IMR-90 (cell line): ENCODE data around the gene NPAS2. TPM values are rescaled to one million over a fixed set of nuclear protein-coding genes. Genes with fewer than 3 reads are reported as not detected.

Experiments used
- ATAC-seq: fragments of 200-7000 bp; cut with Tn5 transposase; 2 replicates; pipeline ENCODE4 v1.9.1; 2020; ENCODE audit warnings: low read depth, mild to moderate bottlenecking, moderate library complexity
- BruUV-seq: library from RNA; stranded (reverse); fragments of 400-500 nt; replicated peaks from 2 replicates; lab custom pipeline; 2021; lab: Mats Ljungman, UMichigan
- CTCF ChIA-PET: fragments of 300-600 bp; formaldehyde crosslinking; extraction: SDS; loops from one replicate; lab custom pipeline; 2021; ENCODE audit warnings: antibody characterized with exemption; lab: Yijun Ruan, JAX
- POLR2A ChIA-PET: fragments of 300-600 bp; sonication (Branson Sonifier 250); formaldehyde crosslinking; loops from one replicate; lab custom pipeline; 2022; ENCODE audit warnings: antibody characterized with exemption; ENCODE audit not compliant: unreplicated experiment; lab: Charles Lee
- DNase-seq: peaks from one replicate; pipeline ENCODE4 v3.0.0; 2013
- H2AFZ ChIP-seq: replicated peaks from 2 replicates; pipeline ENCODE3; 2013; ENCODE audit warnings: low read length, mild to moderate bottlenecking; ENCODE audit not compliant: poor library complexity
- H2AK5ac ChIP-seq: 2 replicates; pipeline ENCODE4 v1.6.1; 2013; ENCODE audit warnings: low read depth, low read length, inconsistent platforms
- H2AK9ac ChIP-seq: replicated peaks from 2 replicates; pipeline ENCODE3; 2013; ENCODE audit warnings: mild to moderate bottlenecking, low read depth, low read length, moderate library complexity; ENCODE audit not compliant: poor library complexity
- H2BK120ac ChIP-seq: 2 replicates; pipeline ENCODE4 v1.6.1; 2013; ENCODE audit warnings: low read depth, low read length, inconsistent platforms
- H2BK15ac ChIP-seq: 3 replicates; pipeline ENCODE4 v1.6.1; 2013; ENCODE audit warnings: low read depth, low read length, inconsistent platforms
- H2BK20ac ChIP-seq: 2 replicates; pipeline ENCODE4 v1.6.1; 2013; ENCODE audit warnings: low read depth, mild to moderate bottlenecking, inconsistent platforms, low read length, moderate library complexity
- H2BK5ac ChIP-seq: 2 replicates; pipeline ENCODE4 v1.6.1; 2013; ENCODE audit warnings: mild to moderate bottlenecking, low read depth, low read length, inconsistent platforms; ENCODE audit not compliant: poor library complexity, severe bottlenecking
- H3K14ac ChIP-seq: replicated peaks from 2 replicates; pipeline ENCODE4 v1.6.1; 2013; ENCODE audit warnings: low read depth, low read length, inconsistent platforms
- H3K18ac ChIP-seq: 2 replicates; pipeline ENCODE4 v1.6.1; 2013; ENCODE audit warnings: low read depth, low read length, control low read depth
- H3K23ac ChIP-seq: 2 replicates; pipeline ENCODE4 v1.6.1; 2013; ENCODE audit warnings: low read depth, low read length, inconsistent platforms
- H3K27ac ChIP-seq: 2 replicates; pipeline ENCODE4 v1.5.1; 2013; ENCODE audit warnings: mild to moderate bottlenecking, control low read depth, low read length; ENCODE audit not compliant: insufficient read depth
- H3K27me3 ChIP-seq: 2 replicates; pipeline ENCODE4 v1.6.1; 2013; ENCODE audit warnings: low read length; ENCODE audit not compliant: control insufficient read depth, insufficient read depth
- H3K36me3 ChIP-seq: 2 replicates; pipeline ENCODE4 v1.6.1; 2013; ENCODE audit warnings: low read length, mixed read lengths; ENCODE audit not compliant: control insufficient read depth, insufficient read depth
- H3K4ac ChIP-seq: 2 replicates; pipeline ENCODE4 v1.6.1; 2013; ENCODE audit warnings: low read depth, low read length, inconsistent platforms
- H3K4me1 ChIP-seq: 2 replicates; pipeline ENCODE4 v1.6.1; 2013; ENCODE audit warnings: low read length, mixed read lengths; ENCODE audit not compliant: control insufficient read depth, insufficient read depth
- H3K4me2 ChIP-seq: 2 replicates; pipeline ENCODE4 v1.6.1; 2013; ENCODE audit warnings: low read depth, mild to moderate bottlenecking, control low read depth, low read length, moderate library complexity
- H3K4me3 ChIP-seq: 2 replicates; pipeline ENCODE4 v1.5.1; 2013; ENCODE audit warnings: low read depth, mild to moderate bottlenecking, control low read depth, low read length, moderate library complexity; ENCODE audit not compliant: insufficient read depth
- H3K56ac ChIP-seq: 2 replicates; pipeline ENCODE4 v1.6.1; 2013; ENCODE audit warnings: low read length, inconsistent platforms; ENCODE audit not compliant: insufficient read depth; ENCODE audit errors: extremely low read depth
- H3K79me1 ChIP-seq, 2 experiments: 2 replicates each; pipeline ENCODE4 v1.6.1; 2013; ENCODE audit warnings: low read length in 2 of 2, inconsistent platforms in 1 of 2, low read depth in 1 of 2
- H3K9ac ChIP-seq: 2 replicates; pipeline ENCODE4 v1.6.1; 2013; ENCODE audit warnings: low read depth, low read length, control low read depth
- H3K9me1 ChIP-seq: 2 replicates; pipeline ENCODE4 v1.6.1; 2013; ENCODE audit warnings: low read length, inconsistent platforms; ENCODE audit not compliant: insufficient read depth
- H3K9me3 ChIP-seq: 2 replicates; pipeline ENCODE4 v1.6.1; 2013; ENCODE audit warnings: low read length; ENCODE audit not compliant: control insufficient read depth, insufficient read depth
- H4K20me1 ChIP-seq: 2 replicates; pipeline ENCODE4 v1.6.1; 2013; ENCODE audit warnings: low read length, inconsistent platforms; ENCODE audit not compliant: insufficient read depth
- H4K5ac ChIP-seq: 2 replicates; pipeline ENCODE4 v1.6.1; 2013; ENCODE audit warnings: mild to moderate bottlenecking, low read depth, low read length, control low read depth
- H4K8ac ChIP-seq, 2 experiments: 2 replicates each; pipeline ENCODE4 v1.6.1; 2013; ENCODE audit warnings: low read depth in 2 of 2, low read length in 2 of 2, control low read depth in 1 of 2, inconsistent platforms in 1 of 2
- H4K91ac ChIP-seq: 2 replicates; pipeline ENCODE4 v1.6.1; 2013; ENCODE audit warnings: low read depth, low read length, inconsistent platforms; ENCODE audit not compliant: insufficient read depth
- BHLHE40 ChIP-seq: fragments of 150-350 bp; IDR thresholded peaks from 2 replicates; pipeline ENCODE4 v1.6.1; 2016; ENCODE audit warnings: mild to moderate bottlenecking, low read depth, low read length
- FOS ChIP-seq: fragments of 150-350 bp; IDR thresholded peaks from 2 replicates; pipeline ENCODE4 v1.6.1; 2016; ENCODE audit warnings: low read depth, low read length
- MAFK ChIP-seq: IDR thresholded peaks from 2 replicates; pipeline ENCODE4 v1.6.1; 2012; ENCODE audit warnings: low read depth, low read length, improper control_type of control experiment
- MAZ ChIP-seq: IDR thresholded peaks from 2 replicates; pipeline ENCODE4 v1.6.1; 2012; ENCODE audit warnings: low read depth, mild to moderate bottlenecking, low read length, improper control_type of control experiment, moderate library complexity, borderline replicate concordance
- NFE2L2 ChIP-seq: fragments of 150-350 bp; IDR thresholded peaks from 2 replicates; pipeline ENCODE4 v1.6.1; 2016; ENCODE audit warnings: low read depth, mild to moderate bottlenecking, low read length
- POLR2A ChIP-seq: IDR thresholded peaks from 2 replicates; pipeline ENCODE4 v1.6.1; 2012; ENCODE audit warnings: mild to moderate bottlenecking, low read depth, low read length
- RAD21 ChIP-seq: IDR thresholded peaks from 2 replicates; pipeline ENCODE4 v1.6.1; 2012; ENCODE audit warnings: low read length, improper control_type of control experiment
- RCOR1 ChIP-seq: IDR thresholded peaks from 2 replicates; pipeline ENCODE4 v1.6.1; 2012; ENCODE audit warnings: mild to moderate bottlenecking, low read length, improper control_type of control experiment; ENCODE audit not compliant: insufficient replicate concordance
- RFX5 ChIP-seq: IDR thresholded peaks from 2 replicates; pipeline ENCODE4 v1.8.0; 2012; ENCODE audit warnings: low read depth, mild to moderate bottlenecking, low read length, moderate library complexity
- SMC3 ChIP-seq: fragments of 150-350 bp; IDR thresholded peaks from 2 replicates; pipeline ENCODE4 v1.6.1; 2016; ENCODE audit warnings: low read depth, mild to moderate bottlenecking, antibody characterized with exemption, low read length, moderate library complexity
- WGBS, 2 experiments: methylation state at CpG; one replicate each; pipeline versions ENCODE4 v1.1.5 to v1.1.7; 2013; ENCODE audit warnings: missing lambda C conversion rate in 2 of 2; ENCODE audit not compliant: insufficient read length in 1 of 2; ENCODE audit errors: extremely low coverage in 2 of 2; 5-methylcytosine and 5-hydroxymethylcytosine counted together
- dilution Hi-C: fragments of 300-500 bp; cut with HindIII; formaldehyde crosslinking; loops from one replicate; pipeline ENCODE4 v1.14.3; 2018; ENCODE audit warnings: low sequenced_read_pairs; ENCODE audit not compliant: unreplicated experiment
- in situ Hi-C: fragments of 300-500 bp; cut with MboI; formaldehyde crosslinking; loops from 3 replicates; pipeline ENCODE4 v1.14.3; 2019; ENCODE audit warnings: low sequenced_read_pairs, inconsistent platforms, mixed read lengths
- intact Hi-C: fragments of 100-400 bp; cut with micrococcal nuclease; formaldehyde crosslinking; loops from 2 replicates; pipeline ENCODE4 v1.10.0; 2022
- polyA plus RNA-seq, 3 experiments: library from polyadenylated mRNA; depleted of rRNA; stranded (reverse); fragments of >200 nt; gene quantifications; 2 replicates each; pipeline ENCODE4 v1.2.3, GENCODE V29; 2012; ENCODE audit warnings: low replicate concordance in 1 of 3
- total RNA-seq: library from RNA; depleted of rRNA; stranded (reverse); fragments of >200 nt; gene quantifications from 2 replicates; pipeline ENCODE4 v1.2.3, GENCODE V29; 2012
- TF ChIP-seq, protein P1 (sequence below): conservative IDR thresholded peaks from 2 replicates; pipeline ENCODE4 v1.5.1; 2012; ENCODE audit warnings: mild to moderate bottlenecking, low read depth, low read length, improper control_type of control experiment
- TF ChIP-seq, protein P2 (sequence below): fragments of 150-350 bp; IDR thresholded peaks from 2 replicates; pipeline ENCODE4 v1.6.1; 2016; ENCODE audit warnings: low read depth, mild to moderate bottlenecking, low read length, moderate library complexity, borderline replicate concordance
- TF ChIP-seq, protein P3 (sequence below): fragments of 150-350 bp; IDR thresholded peaks from 2 replicates; pipeline ENCODE4 v1.6.1; 2017; ENCODE audit warnings: mild to moderate bottlenecking, antibody characterized with exemption, low read length, low read depth

NPAS2 gene
- total and polyA plus RNA-seq, 2 of the 4 experiments (the other 2 are of a cell fraction), result 5.2 to 14.8 TPM

DNA sequence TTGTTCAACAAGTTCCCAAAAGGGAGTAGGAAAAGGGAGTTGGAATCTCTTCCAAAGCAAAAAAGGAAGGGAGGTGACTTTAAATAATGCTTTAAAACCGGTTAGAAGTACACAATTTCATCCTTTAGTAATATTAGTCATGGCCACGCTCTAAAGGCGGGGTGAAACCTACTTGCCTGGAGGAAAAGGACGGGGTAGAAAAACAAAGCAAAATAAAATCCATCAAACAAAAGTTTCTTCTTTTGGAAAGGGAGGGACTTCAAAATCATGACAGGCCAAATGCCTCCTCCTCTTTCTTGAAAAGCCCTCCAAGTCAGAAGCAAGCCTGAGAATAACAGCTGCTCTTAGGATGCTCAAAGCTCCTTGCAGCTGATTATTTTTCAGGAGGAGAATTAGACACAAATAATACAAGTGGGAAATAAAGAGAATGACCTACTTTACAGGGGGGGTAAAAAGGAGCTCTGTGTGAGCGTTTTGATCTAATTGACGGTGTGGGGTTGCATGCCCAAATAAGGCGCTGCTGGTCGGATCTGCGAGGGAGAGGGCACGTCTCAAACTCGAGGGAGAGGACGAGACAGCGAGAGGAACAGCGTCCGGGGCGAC is 1.8 kb upstream of the NPAS2 start:
- Histone ChIP-seq H3K23ac (no peak overlapping the region; the same call in 1 of the 2 replicates), H3K27ac (peak overlapping the region; percentile 21; the same call in 1 of the 2 replicates), H3K9me1 (peaks cover 6% of the 10 kb centered on the region; the same call in 1 of the 2 replicates), H3K4me2 (peak overlapping the region; percentile 83), H2BK5ac (no peak overlapping the region), H3K14ac (no peak overlapping the region), H3K4ac (peak overlapping the region; percentile 61), H4K91ac (peak overlapping the region; percentile 55; the same call in 1 of the 2 replicates), H2BK20ac (no peak overlapping the region; the same call in 1 of the 2 replicates), H3K9ac (no peak overlapping the region; the same call in 1 of the 2 replicates), H3K56ac (no peak overlapping the region), H3K27me3 (no peaks in the 10 kb centered on the region), H3K4me1 (peaks cover 2% of the 10 kb centered on the region; the same call in 1 of the 2 replicates), H3K79me1 (peaks cover 17 to 23% of the 10 kb centered on the region in 2 experiments), H3K4me3 (peak overlapping the region; percentile 70), H2AK5ac (no peak overlapping the region), H4K20me1 (no peaks in the 10 kb centered on the region), H3K36me3 (no peaks in the 10 kb centered on the region), H4K5ac (no peak overlapping the region), H2BK15ac (0 out of 3 replicates have a peak overlapping the region, but pooled peaks have one; percentile 25), H2AFZ (peak overlapping the region; percentile 86), H3K9me3 (no peaks in the 10 kb centered on the region), H4K8ac (peak overlapping the region; percentile 31 to 78; a peak in 3 of 4 replicates), H3K18ac (no peak overlapping the region; the same call in 1 of the 2 replicates), H2BK120ac (peak overlapping the region; percentile 56), H2AK9ac (peak overlapping the region; percentile 91)
- in situ Hi-C loops, result loop anchor here (25.0 kb wide), 1 partner anchor 206 kb away; no protein-coding TSS in a partner anchor
- dilution Hi-C loops, result no loop called here
- ChIA-PET CTCF (interaction anchor here (0.8 to 1.7 kb wide), 2 partner anchors 17 to 88 kb away, joined by 3 to 5 read pairs; no protein-coding TSS in a partner anchor), POLR2A (interaction anchor here (1.6 kb wide), 1 partner anchor 76 kb away, joined by 4 read pairs; no protein-coding TSS in a partner anchor)
- no TSS peak for BruUV-seq
- intact Hi-C loops, result loop anchor here (2.0 kb wide), 1 partner anchor 207 kb away; no protein-coding TSS in a partner anchor
- TF ChIP-seq RCOR1, result no peak
- no peak for TF ChIP-seq BHLHE40
- no peak for TF ChIP-seq NFE2L2
- no peak for TF ChIP-seq POLR2A
- TF ChIP-seq, protein P1, sequence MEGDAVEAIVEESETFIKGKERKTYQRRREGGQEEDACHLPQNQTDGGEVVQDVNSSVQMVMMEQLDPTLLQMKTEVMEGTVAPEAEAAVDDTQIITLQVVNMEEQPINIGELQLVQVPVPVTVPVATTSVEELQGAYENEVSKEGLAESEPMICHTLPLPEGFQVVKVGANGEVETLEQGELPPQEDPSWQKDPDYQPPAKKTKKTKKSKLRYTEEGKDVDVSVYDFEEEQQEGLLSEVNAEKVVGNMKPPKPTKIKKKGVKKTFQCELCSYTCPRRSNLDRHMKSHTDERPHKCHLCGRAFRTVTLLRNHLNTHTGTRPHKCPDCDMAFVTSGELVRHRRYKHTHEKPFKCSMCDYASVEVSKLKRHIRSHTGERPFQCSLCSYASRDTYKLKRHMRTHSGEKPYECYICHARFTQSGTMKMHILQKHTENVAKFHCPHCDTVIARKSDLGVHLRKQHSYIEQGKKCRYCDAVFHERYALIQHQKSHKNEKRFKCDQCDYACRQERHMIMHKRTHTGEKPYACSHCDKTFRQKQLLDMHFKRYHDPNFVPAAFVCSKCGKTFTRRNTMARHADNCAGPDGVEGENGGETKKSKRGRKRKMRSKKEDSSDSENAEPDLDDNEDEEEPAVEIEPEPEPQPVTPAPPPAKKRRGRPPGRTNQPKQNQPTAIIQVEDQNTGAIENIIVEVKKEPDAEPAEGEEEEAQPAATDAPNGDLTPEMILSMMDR, result no peak
- TF ChIP-seq FOS, result no peak
- no peak for TF ChIP-seq RFX5
- TF ChIP-seq SMC3, result no peak
- TF ChIP-seq, protein P2, sequence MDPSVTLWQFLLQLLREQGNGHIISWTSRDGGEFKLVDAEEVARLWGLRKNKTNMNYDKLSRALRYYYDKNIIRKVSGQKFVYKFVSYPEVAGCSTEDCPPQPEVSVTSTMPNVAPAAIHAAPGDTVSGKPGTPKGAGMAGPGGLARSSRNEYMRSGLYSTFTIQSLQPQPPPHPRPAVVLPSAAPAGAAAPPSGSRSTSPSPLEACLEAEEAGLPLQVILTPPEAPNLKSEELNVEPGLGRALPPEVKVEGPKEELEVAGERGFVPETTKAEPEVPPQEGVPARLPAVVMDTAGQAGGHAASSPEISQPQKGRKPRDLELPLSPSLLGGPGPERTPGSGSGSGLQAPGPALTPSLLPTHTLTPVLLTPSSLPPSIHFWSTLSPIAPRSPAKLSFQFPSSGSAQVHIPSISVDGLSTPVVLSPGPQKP, result no peak
- no peak for TF ChIP-seq MAZ
- TF ChIP-seq RAD21, result no peak
- TF ChIP-seq, protein P3, sequence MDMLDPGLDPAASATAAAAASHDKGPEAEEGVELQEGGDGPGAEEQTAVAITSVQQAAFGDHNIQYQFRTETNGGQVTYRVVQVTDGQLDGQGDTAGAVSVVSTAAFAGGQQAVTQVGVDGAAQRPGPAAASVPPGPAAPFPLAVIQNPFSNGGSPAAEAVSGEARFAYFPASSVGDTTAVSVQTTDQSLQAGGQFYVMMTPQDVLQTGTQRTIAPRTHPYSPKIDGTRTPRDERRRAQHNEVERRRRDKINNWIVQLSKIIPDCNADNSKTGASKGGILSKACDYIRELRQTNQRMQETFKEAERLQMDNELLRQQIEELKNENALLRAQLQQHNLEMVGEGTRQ, result no peak
- no peak for TF ChIP-seq MAFK
- peak; percentile 29 for DNase-seq
- ATAC-seq, result peak; percentile 18
- WGBS, 2 experiments, result 20% methylated on average over 12 of the region's 16 CpGs; no CpG with 5 or more reads in 1 of the 2 experiments
